IPS DF 4.7 (cell line): ENCODE results near the gene BEST4.
"Not testable (repeated sequence)": the region's sequence is repeated elsewhere in the genome, so short reads cannot be mapped to it uniquely, and the experiment has no call there.

Experiments used
- DNase-seq: peaks from one replicate; pipeline ENCODE4 v3.0.0-alpha.2; 2013; ENCODE audit warnings: low spot score; ENCODE audit errors: extremely low read depth

The BEST4 gene

GRCh38 chr1:44802306-44803061 is 14.5 kb upstream of the BEST4 start:
- DNase-seq: no peak

- DNase-seq: no peak
Measured at GRCh38 chr1:44801491-44802305, 13.7 kb upstream of the BEST4 start.

- peak; percentile 66 for DNase-seq
Measured at GRCh38 chr1:44799770-44800584, 12.0 kb upstream of the BEST4 start, which contains the start of gene PLK3. TSS of gene PLK3 (plus strand) at chr1:44800377. CDS start at chr1:44800464, 87 bp downstream.

GRCh38 chr1:44798481-44799365 is 10.8 kb upstream of the BEST4 start:
- no peak for DNase-seq

- DNase-seq: not testable (repeated sequence)
Measured at GRCh38 chr1:44797886-44798285, 9.9 kb upstream of the BEST4 start.

- no peak for DNase-seq
Measured at GRCh38 chr1:44792736-44793502, 4.9 kb upstream of the BEST4 start.

- no peak for DNase-seq
Measured at GRCh38 chr1:44790968-44791801, 3.2 kb upstream of the BEST4 start.

- no peak for DNase-seq
Measured at GRCh38 chr1:44787506-44787905, 464 bp downstream of the BEST4 start.

- no peak for DNase-seq
Measured at GRCh38 chr1:44786841-44787426, 1.0 kb downstream of the BEST4 start.

GRCh38 chr1:44786138-44786840 is 1.7 kb downstream of the BEST4 start:
- peak; percentile 75 for DNase-seq

GRCh38 chr1:44785501-44786137 is 2.4 kb downstream of the BEST4 start:
- DNase-seq: no peak

GRCh38 chr1:44785029-44785380 is 3.0 kb downstream of the BEST4 start:
- DNase-seq: no peak

- DNase-seq: no peak
Measured at GRCh38 chr1:44784094-44785028, 3.6 kb downstream of the BEST4 start.

GRCh38 chr1:44783697-44784093 is 4.3 kb downstream of the BEST4 start:
- no peak for DNase-seq

- no peak for DNase-seq
Measured at GRCh38 chr1:44780583-44781121, 7.3 kb downstream of the BEST4 start.
